ENCODE measurements around the gene ITGBL1.

Gene ITGBL1

GRCh38 chr13:101634142-101634541, 181.7 kb downstream of the ITGBL1 start:
- DNase-seq = no peak

DNA sequence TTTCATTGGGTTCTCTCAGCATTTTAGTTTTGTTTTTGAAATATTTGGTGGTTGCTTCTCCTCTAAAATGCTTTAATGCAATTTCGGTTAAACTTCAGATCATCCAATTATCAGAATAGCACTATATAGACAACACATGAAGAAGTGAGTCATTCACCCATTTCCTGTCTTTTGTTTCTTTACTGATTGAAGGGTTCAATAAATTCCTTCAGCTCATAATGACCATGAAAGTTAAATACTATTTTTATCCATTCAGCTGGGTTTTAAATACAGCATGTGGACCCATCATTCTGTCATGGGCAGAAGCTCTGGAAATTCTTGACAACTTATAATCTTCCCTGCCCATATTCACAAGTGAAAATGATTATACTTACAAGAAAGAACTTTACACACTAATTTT, 187.2 kb downstream of the ITGBL1 start:
- DNase-seq = no peak

DNA sequence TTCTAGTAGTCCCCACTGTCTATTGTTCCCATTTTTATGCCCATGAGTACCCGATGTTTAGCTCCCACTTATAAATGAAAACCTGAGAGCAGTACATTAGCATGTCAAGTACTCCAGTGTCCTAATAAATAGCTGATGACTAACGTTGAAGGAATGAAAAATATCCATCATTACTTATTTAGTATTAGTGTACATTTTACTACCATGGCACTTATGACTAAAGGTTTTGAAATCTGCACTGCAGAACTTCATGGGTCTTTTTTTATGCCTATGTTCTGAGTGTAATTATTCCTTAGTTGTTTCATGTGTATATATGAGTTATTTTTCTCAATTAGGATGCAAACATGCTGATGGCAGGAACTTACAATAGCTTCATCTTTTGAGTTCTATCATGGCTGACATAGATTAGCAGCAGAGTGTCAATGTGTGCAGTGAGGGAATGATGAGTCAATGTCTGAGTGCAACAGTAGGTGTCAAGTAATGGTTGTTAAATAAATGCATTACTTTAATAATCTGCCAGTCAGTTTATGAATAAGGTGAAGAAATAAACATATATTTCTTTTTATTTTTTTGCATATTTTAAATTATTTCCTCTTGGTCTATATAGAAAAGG, 188.4 kb downstream of the ITGBL1 start:
- DNase-seq = no peak

DNA sequence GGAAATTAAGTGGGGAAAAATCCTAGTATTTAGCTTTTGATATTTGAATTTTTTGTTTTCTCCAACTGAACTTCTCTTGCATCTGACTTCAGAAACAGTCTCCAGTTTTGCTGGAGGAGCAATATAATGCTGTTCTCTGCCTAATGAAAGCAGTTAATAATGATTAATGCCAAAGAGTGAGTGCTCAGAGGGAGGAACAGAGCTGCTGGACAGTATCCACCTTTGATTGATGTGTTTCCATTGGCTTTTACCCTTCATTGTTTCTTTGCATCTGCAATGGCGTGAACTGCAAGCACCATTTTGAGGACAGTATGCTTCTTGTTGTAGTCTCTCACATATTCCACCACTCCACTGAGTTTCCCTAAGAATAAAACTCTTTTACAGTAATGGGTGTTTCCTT, 193.4 kb downstream of the ITGBL1 start:
- DNase-seq = no peak

- no peak for DNase-seq
Observed at GRCh38 chr13:101647760-101648159, 195.3 kb downstream of the ITGBL1 start.

GRCh38 chr13:101648766-101649487, 196.5 kb downstream of the ITGBL1 start:
- no peak for DNase-seq

- DNase-seq = no peak
Observed at GRCh38 chr13:101649488-101650126, 197.1 kb downstream of the ITGBL1 start.

- no peak for DNase-seq
Observed at GRCh38 chr13:101654883-101655282, 202.4 kb downstream of the ITGBL1 start.

DNA sequence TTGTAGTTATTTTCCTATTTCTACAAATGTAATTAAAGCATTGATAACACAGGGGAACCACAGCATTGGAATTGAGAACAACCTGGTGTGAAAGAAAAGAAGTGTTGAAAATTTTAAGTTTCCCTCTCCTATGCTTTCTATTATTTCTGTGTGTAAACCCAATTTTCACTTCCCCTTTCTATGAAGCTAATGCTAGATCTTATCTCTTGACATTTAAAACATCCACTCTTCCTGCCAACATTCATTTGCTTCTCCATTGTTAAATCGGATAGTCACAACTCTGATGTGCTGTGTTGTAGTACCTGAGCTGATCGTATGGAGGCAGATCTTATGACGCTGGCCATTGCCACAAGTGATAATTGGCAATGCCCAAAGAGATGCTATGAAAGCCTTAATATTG, 203.0 kb downstream of the ITGBL1 start:
- peak; percentile 31 for DNase-seq

DNA sequence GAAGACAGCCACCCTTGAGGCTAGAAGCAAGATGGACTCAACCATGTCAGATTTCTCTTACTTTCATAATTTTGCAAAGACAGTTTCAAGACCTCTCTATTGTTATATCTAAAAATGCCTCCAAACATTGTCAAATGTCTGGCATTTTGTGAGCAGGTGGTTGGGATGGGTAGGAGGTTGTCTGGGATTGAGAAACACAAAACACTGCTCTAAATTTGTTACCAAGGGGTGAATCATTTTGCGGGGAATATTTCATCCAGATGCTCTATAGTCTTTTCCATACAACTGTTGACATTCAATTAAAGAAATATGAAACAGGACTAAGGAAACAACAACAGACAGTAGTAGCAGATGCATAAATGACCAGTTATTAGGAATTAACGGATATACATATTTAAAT, 208.2 kb downstream of the ITGBL1 start:
- no peak for DNase-seq

GRCh38 chr13:101661839-101662238, 209.4 kb downstream of the ITGBL1 start:
- no peak for DNase-seq

DNA sequence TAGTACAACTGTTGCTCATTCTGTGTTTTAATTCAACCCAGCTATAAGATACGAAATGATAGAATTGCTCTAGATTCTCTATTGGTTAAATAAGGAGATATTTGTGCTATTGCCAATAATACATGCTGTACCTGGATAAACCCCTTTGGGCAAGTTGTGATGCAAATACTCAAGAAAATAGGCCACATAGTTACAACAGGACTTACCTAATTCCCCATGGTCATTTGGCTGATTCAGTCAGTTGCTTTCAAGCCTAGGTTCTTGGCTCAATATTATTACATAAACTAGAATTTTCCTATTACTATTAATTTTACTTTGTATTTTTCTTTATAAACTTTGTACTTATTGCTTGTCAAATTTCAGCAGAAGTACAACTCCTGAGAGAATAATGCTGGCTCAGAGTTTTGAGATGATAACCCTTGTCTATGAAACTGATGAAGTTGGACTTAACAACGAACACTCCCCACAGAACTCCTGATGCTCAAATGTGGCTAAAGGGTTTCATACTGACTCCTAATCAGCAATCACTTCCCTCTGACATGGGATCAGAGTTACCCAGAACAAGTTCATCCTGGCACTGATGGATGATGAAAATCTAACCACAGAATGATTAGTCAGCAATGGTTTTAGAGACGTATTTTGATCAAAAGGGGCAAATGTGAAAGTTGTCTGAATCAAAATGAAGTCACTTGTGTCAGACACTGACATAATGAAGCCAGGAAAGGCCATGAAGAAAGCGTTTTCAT, 221.1 kb downstream of the ITGBL1 start:
- DNase-seq = no peak

- no peak for DNase-seq
Observed at GRCh38 chr13:101681834-101682233, 229.4 kb downstream of the ITGBL1 start.

DNA sequence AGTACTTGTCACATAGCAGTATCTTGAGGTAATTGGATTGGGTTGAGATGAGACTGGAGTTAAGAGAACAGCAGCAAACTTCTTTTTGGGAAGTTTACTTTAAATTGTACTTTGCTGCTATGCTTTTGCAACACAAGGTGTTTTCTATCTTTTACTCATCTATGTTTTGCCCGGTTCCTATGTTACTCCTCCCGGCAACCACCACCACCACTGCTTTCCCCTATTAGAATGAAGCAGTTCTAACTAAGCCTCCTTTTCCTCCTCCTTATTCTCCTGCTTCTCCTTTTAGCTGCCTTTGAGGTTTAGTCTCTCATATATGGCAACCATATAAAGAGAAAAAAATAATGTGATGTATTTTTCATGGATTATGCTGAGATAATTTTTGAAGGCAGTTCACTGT, 233.5 kb downstream of the ITGBL1 start:
- DNase-seq = no peak

DNA sequence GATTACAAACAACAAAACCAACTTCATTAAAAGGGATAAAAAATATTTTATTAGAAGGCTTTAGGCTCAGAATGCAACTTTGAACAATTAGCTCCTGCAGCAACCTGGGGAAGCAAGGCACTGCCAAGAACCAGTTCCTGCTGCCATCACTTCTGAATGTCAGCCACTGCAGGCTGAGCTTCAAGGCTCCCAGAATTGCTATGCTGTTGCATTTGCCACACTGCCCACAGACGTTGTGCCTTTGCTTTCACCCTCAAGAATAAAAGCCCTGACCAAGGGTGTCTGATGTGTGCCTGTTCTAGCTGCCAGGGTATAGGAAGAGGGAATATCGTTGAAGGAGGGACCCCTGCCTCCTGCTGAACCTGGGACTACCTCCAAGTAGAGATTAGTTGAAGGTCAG, 238.4 kb downstream of the ITGBL1 start:
- no peak for DNase-seq

DNA sequence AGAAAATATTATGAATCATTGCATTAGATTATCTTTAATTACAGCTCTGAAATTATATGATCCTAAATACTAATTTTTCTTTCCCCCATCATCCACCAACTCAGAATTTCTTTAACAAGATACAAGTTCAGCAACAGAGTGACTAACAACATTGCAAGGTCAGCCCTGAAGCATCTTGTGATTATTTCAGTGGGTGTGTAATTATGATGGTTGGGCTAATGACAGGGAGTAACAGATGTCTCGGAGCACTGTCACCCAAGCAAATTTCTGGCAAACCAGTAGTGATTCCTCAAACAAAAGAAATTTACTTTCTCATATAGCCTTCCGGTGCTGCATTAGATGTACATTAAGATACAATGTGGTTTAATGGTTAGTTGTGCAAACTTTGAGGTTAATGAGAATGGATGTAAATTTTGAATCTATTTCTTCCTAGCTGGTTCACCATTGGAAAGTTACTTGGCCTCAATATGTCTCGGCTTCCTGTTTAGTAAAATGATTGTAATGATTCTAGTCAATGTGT, 238.9 kb downstream of the ITGBL1 start:
- no peak for DNase-seq

- DNase-seq = no peak
Observed at GRCh38 chr13:101695870-101696516, 243.5 kb downstream of the ITGBL1 start.

- no peak for DNase-seq
Observed at GRCh38 chr13:101697745-101698144, 245.3 kb downstream of the ITGBL1 start.

- no peak for DNase-seq
Observed at GRCh38 chr13:101698400-101698799, 245.9 kb downstream of the ITGBL1 start.

- no peak for DNase-seq
Observed at GRCh38 chr13:101700598-101700997, 248.1 kb downstream of the ITGBL1 start.

GRCh38 chr13:101703081-101703480, 250.6 kb downstream of the ITGBL1 start:
- DNase-seq = no peak

DNA sequence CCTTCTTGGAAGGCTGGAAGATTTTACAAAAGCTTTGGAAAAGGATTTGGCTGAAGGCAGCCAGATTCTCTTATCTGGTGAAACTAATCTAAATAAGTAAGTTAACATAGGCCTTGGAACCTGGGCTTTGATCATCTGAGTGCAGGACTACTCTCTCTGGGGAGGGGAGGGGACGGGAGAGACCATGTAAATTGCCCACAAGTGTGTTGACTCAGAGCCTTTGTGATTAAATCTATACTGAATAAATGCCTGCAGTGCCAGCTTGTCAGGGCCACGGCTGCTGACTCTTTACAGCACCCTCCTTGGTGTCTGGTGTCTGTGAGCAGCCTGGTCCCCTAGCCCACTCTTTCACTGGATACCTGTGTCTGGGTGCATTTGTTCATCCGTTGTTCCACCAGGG, 251.4 kb downstream of the ITGBL1 start:
- no peak for DNase-seq

DNA sequence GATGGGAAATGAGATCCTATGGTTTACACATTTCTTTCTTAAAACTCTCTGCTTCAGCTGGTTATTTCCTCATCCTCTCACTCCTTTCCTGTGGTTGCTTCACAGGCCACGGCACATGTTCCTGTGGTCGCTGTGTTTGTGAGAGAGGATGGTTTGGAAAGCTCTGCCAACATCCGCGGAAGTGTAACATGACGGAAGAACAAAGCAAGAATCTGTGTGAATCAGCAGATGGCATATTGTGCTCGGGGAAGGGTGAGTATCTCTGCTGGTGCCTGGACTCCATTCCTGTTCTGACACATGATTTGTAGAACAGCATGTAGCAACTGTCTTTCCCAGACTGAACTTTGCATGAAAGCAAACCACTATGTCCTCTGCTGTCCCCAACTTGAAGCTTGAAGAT, 254.2 kb downstream of the ITGBL1 start:
- DNase-seq = no peak
